HEK293 (cell line): ENCODE results near the gene THSD7B.

Experiments used
- ZBTB7A ChIP-seq: fragments of 450-650 bp; formaldehyde crosslinking; IDR thresholded peaks from 2 replicates; pipeline ENCODE4 v1.5.1; 2016; ENCODE audit warnings: low read depth, missing biosample characterization, missing genetic modification characterization
- ZNF146 ChIP-seq: fragments of 450-650 bp; formaldehyde crosslinking; IDR thresholded peaks from 2 replicates; pipeline ENCODE4 v1.5.1; 2016; ENCODE audit warnings: missing biosample characterization, missing genetic modification characterization
- ZNF518A ChIP-seq: fragments of 450-650 bp; formaldehyde crosslinking; conservative IDR thresholded peaks from 2 replicates; pipeline ENCODE4 v1.5.1; 2016; ENCODE audit warnings: low read depth, missing biosample characterization, missing genetic modification characterization
- TF ChIP-seq, protein P1 (sequence below): fragments of 450-650 bp; formaldehyde crosslinking; IDR thresholded peaks from 2 replicates; pipeline ENCODE4 v1.5.1; 2016; ENCODE audit warnings: missing biosample characterization, missing genetic modification characterization
- TF ChIP-seq, protein P2 (sequence below): fragments of 450-650 bp; formaldehyde crosslinking; IDR thresholded peaks from 2 replicates; pipeline ENCODE4 v1.5.1; 2016; ENCODE audit warnings: missing biosample characterization, missing genetic modification characterization

DNA sequence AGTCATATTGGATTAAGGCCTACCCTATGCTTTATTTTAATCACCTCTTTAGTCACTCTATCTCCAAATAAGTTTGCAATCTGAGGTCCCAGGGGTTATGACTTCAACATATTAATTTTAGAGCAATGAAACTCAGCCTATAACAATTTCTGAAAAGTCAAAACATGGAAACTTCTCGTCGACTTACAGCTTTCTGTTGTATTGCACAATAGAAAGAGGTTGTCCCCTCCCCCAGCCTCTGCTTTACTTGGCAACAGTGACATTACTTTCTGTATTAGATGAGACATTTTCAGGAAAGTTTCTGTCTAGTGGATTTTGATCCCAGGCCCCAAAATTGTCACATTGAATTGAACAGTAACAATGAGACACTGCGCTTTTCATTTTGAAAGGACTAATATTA is 326.4 kb downstream of the THSD7B start:
- no peak for TF ChIP-seq ZBTB7A (tag by site-specific recombination)
- no peak for TF ChIP-seq ZNF146 (tag by site-specific recombination)
- TF ChIP-seq, protein P1, sequence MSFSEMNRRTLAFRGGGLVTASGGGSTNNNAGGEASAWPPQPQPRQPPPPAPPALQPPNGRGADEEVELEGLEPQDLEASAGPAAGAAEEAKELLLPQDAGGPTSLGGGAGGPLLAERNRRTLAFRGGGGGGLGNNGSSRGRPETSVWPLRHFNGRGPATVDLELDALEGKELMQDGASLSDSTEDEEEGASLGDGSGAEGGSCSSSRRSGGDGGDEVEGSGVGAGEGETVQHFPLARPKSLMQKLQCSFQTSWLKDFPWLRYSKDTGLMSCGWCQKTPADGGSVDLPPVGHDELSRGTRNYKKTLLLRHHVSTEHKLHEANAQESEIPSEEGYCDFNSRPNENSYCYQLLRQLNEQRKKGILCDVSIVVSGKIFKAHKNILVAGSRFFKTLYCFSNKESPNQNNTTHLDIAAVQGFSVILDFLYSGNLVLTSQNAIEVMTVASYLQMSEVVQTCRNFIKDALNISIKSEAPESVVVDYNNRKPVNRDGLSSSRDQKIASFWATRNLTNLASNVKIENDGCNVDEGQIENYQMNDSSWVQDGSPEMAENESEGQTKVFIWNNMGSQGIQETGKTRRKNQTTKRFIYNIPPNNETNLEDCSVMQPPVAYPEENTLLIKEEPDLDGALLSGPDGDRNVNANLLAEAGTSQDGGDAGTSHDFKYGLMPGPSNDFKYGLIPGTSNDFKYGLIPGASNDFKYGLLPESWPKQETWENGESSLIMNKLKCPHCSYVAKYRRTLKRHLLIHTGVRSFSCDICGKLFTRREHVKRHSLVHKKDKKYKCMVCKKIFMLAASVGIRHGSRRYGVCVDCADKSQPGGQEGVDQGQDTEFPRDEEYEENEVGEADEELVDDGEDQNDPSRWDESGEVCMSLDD (tag by site-specific recombination) = no peak
- TF ChIP-seq, protein P2, sequence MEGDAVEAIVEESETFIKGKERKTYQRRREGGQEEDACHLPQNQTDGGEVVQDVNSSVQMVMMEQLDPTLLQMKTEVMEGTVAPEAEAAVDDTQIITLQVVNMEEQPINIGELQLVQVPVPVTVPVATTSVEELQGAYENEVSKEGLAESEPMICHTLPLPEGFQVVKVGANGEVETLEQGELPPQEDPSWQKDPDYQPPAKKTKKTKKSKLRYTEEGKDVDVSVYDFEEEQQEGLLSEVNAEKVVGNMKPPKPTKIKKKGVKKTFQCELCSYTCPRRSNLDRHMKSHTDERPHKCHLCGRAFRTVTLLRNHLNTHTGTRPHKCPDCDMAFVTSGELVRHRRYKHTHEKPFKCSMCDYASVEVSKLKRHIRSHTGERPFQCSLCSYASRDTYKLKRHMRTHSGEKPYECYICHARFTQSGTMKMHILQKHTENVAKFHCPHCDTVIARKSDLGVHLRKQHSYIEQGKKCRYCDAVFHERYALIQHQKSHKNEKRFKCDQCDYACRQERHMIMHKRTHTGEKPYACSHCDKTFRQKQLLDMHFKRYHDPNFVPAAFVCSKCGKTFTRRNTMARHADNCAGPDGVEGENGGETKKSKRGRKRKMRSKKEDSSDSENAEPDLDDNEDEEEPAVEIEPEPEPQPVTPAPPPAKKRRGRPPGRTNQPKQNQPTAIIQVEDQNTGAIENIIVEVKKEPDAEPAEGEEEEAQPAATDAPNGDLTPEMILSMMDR (tag by site-specific recombination) = no peak
- no peak for TF ChIP-seq ZNF518A (tag by site-specific recombination)
